ENCODE results near the gene GPR176.

GPR176 gene

DNA sequence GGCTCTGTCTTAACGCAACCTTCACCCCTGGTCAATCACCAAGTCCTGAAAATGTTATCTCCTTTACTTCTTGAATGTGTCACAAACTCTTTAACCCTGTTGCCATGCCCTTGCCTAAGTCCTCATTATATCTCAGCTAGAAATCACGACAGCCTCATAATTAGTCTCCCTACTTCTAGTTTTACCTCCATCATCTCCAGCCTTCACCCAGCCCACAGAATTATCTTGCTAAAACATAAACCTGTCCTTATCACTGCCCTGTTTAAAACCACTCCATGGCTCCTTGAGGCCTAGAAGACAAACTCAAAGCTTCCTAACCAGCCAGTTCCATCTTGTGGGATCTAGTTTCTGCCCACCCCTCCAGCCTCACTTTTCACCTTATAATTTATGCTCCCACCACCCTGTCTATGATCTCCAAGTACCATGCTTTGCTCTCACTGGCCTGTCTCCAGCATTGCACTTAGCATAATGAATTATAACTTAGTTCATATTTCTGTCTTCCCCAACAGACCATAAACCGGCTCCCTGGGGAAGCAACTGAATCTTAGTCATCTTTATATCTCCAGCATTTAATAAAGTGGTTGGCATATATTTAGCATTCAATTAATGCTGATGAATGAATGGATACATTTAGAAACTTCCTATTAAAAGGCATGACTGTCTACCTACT lies 39.2 kb downstream of the GPR176 start:
- TF ChIP-seq EGR1 (IDR thresholded peaks at IDR 0.05) (no peak), TEAD4 (IDR thresholded peaks at IDR 0.05) (no peak), FOXM1 (IDR thresholded peaks at IDR 0.05; ENCODE audit: borderline replicate concordance, low read depth) (no peak), NFIC (IDR thresholded peaks at IDR 0.05) (no peak), RAD21 (IDR thresholded peaks at IDR 0.05; ENCODE audit: low read depth) (no peak), EP300 (IDR thresholded peaks at IDR 0.05; ENCODE audit: borderline replicate concordance) (no peak), YY1 (IDR thresholded peaks at IDR 0.05; ENCODE audit: low read depth) (no peak), CREB1 (IDR thresholded peaks at IDR 0.05; ENCODE audit: low read depth) (no peak), TCF12 (IDR thresholded peaks at IDR 0.05; ENCODE audit: low read depth) (no peak), ZBTB7A (IDR thresholded peaks at IDR 0.05; ENCODE audit: low read depth) (no peak), CEBPB (IDR thresholded peaks at IDR 0.05) (no peak), TAF1 (IDR thresholded peaks at IDR 0.05; ENCODE audit: low read depth) (no peak)
- TF ChIP-seq, protein P1, sequence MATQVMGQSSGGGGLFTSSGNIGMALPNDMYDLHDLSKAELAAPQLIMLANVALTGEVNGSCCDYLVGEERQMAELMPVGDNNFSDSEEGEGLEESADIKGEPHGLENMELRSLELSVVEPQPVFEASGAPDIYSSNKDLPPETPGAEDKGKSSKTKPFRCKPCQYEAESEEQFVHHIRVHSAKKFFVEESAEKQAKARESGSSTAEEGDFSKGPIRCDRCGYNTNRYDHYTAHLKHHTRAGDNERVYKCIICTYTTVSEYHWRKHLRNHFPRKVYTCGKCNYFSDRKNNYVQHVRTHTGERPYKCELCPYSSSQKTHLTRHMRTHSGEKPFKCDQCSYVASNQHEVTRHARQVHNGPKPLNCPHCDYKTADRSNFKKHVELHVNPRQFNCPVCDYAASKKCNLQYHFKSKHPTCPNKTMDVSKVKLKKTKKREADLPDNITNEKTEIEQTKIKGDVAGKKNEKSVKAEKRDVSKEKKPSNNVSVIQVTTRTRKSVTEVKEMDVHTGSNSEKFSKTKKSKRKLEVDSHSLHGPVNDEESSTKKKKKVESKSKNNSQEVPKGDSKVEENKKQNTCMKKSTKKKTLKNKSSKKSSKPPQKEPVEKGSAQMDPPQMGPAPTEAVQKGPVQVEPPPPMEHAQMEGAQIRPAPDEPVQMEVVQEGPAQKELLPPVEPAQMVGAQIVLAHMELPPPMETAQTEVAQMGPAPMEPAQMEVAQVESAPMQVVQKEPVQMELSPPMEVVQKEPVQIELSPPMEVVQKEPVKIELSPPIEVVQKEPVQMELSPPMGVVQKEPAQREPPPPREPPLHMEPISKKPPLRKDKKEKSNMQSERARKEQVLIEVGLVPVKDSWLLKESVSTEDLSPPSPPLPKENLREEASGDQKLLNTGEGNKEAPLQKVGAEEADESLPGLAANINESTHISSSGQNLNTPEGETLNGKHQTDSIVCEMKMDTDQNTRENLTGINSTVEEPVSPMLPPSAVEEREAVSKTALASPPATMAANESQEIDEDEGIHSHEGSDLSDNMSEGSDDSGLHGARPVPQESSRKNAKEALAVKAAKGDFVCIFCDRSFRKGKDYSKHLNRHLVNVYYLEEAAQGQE (IDR thresholded peaks at IDR 0.05; ENCODE audit: low read depth): no peak
- TF ChIP-seq, protein P2, sequence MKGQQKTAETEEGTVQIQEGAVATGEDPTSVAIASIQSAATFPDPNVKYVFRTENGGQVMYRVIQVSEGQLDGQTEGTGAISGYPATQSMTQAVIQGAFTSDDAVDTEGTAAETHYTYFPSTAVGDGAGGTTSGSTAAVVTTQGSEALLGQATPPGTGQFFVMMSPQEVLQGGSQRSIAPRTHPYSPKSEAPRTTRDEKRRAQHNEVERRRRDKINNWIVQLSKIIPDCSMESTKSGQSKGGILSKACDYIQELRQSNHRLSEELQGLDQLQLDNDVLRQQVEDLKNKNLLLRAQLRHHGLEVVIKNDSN (IDR thresholded peaks at IDR 0.05): no peak
- TF ChIP-seq, protein P3, sequence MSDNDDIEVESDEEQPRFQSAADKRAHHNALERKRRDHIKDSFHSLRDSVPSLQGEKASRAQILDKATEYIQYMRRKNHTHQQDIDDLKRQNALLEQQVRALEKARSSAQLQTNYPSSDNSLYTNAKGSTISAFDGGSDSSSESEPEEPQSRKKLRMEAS (IDR thresholded peaks at IDR 0.05): no peak

DNA sequence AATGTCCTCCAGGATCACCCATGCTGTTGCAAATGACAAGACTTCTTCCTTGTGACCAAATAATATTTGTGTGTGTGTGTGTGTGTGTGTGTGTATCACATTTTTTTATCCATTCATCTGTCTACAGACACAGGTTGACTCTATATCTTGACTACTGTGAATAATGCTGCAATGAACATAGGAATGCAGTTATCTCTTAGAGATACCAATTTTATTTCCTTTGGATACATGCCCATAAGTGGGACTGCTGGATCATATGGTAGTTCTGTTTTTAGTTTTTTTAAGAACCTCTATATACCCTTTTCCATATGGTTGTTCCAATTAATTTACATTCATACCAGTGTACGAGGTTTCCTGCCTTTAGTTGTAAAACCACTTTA lies 41.7 kb downstream of the GPR176 start:
- TF ChIP-seq ZBTB7A (IDR thresholded peaks at IDR 0.05; ENCODE audit: low read depth): no peak
- TF ChIP-seq RAD21 (IDR thresholded peaks at IDR 0.05; ENCODE audit: low read depth): no peak
- TF ChIP-seq CREB1 (IDR thresholded peaks at IDR 0.05; ENCODE audit: low read depth): no peak

DNA sequence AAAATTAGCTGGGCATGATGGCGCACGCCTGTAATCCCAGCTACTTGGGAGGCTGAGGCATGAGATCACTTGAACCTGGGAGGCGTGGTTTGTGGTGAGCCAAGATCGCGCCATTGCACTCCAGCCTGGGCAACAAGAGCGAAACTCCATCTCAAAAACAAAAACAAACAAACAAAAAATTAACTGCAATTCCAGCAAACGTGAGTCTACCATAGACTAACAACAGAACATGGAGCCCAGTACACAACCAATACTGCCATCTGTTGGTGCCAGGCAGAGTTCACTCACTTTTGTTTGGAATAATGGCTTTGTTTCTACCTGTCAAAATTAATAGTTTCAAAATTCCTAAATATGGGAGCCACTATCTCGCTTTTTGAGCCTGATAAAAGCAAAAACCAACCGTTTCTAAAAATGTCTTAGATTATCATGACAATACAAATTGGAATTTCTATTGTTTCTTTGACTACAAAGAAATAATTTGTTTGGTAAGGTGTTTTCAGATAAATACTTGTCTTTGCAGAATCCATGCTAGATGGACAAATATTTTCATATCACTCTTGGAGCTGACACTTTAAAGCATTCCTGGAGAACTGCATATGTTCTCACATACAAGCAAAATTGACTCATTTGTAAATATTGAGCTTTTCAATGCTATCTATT lies 45.0 kb downstream of the GPR176 start:
- TF ChIP-seq TCF12 (IDR thresholded peaks at IDR 0.05; ENCODE audit: low read depth): no peak
- peak; percentile 78 for TF ChIP-seq RAD21 (IDR thresholded peaks at IDR 0.05; ENCODE audit: low read depth)
- TF ChIP-seq YY1 (IDR thresholded peaks at IDR 0.05; ENCODE audit: low read depth): 0 out of 2 replicates have a peak, but pooled peaks have one; percentile 31

DNA sequence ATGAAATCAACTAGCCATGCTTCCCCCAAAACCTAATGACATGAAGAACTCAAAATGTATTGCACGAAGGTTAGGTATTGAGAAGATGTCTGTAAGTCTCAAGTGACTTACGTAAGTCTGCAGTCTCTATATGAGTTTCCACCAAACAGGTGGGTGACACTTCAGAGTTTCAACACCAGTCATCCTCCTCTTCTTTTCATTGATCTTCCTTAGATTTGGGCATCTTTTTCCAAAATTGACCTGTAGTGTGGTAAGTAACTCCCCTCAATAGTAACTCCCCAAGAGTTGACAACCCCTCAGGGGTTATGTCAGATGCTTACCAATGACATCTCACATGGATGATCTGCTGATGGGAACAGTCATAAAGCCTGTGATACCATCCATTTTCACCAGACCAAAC lies 46.1 kb downstream of the GPR176 start:
- no peak for TF ChIP-seq TAF1 (IDR thresholded peaks at IDR 0.05; ENCODE audit: low read depth)
- TF ChIP-seq EGR1 (IDR thresholded peaks at IDR 0.05): no peak
- no peak for TF ChIP-seq YY1 (IDR thresholded peaks at IDR 0.05; ENCODE audit: low read depth)
- TF ChIP-seq, protein P1 (IDR thresholded peaks at IDR 0.05; ENCODE audit: low read depth): no peak
- no peak for TF ChIP-seq EP300 (IDR thresholded peaks at IDR 0.05; ENCODE audit: borderline replicate concordance)
- TF ChIP-seq CEBPB (IDR thresholded peaks at IDR 0.05): no peak
- no peak for TF ChIP-seq FOXM1 (IDR thresholded peaks at IDR 0.05; ENCODE audit: borderline replicate concordance, low read depth)
- TF ChIP-seq, protein P3 (IDR thresholded peaks at IDR 0.05): no peak
- TF ChIP-seq RAD21 (IDR thresholded peaks at IDR 0.05; ENCODE audit: low read depth): no peak
- TF ChIP-seq ZBTB7A (IDR thresholded peaks at IDR 0.05; ENCODE audit: low read depth): no peak
- no peak for TF ChIP-seq NFIC (IDR thresholded peaks at IDR 0.05)
- no peak for TF ChIP-seq TEAD4 (IDR thresholded peaks at IDR 0.05)
- no peak for TF ChIP-seq TCF12 (IDR thresholded peaks at IDR 0.05; ENCODE audit: low read depth)
- TF ChIP-seq, protein P2 (IDR thresholded peaks at IDR 0.05): no peak
- no peak for TF ChIP-seq CREB1 (IDR thresholded peaks at IDR 0.05; ENCODE audit: low read depth)

DNA sequence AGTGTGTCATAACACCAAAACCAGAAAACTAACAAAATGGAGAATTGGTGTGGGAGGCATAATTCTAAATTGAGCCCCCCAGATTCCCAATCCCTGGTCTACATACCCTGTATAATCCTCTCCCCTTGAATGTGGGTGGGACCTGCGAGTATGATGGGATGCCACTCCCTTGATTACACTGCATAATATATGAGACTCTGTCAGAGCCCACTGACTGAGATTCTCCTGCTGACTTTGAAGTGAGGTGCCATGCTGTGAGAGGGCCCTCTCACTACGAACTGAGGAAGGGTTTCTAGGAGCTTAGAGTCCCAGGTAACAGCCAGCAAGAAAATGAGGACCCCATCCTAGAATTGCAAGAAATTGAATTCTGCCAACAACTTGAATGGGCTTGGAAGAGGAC lies 49.5 kb downstream of the GPR176 start:
- TF ChIP-seq, protein P1 (IDR thresholded peaks at IDR 0.05; ENCODE audit: low read depth): no peak
- TF ChIP-seq ZBTB7A (IDR thresholded peaks at IDR 0.05; ENCODE audit: low read depth) (no peak), YY1 (IDR thresholded peaks at IDR 0.05; ENCODE audit: low read depth) (no peak), TCF12 (IDR thresholded peaks at IDR 0.05; ENCODE audit: low read depth) (no peak), NFIC (IDR thresholded peaks at IDR 0.05) (no peak), EGR1 (IDR thresholded peaks at IDR 0.05) (no peak), TAF1 (IDR thresholded peaks at IDR 0.05; ENCODE audit: low read depth) (no peak), RAD21 (IDR thresholded peaks at IDR 0.05; ENCODE audit: low read depth) (no peak), TEAD4 (IDR thresholded peaks at IDR 0.05) (no peak), FOXM1 (IDR thresholded peaks at IDR 0.05; ENCODE audit: borderline replicate concordance, low read depth) (no peak), CEBPB (IDR thresholded peaks at IDR 0.05) (no peak), EP300 (IDR thresholded peaks at IDR 0.05; ENCODE audit: borderline replicate concordance) (no peak), CREB1 (IDR thresholded peaks at IDR 0.05; ENCODE audit: low read depth) (no peak)
- TF ChIP-seq, protein P3 (IDR thresholded peaks at IDR 0.05): no peak
- TF ChIP-seq, protein P2 (IDR thresholded peaks at IDR 0.05): no peak

Measured in Ishikawa (cell line).